OCI-LY1 (cell line): Measurements from ENCODE around the gene OR4K2.
A peak's percentile ranks its signal among the peaks of the same experiment; 100 is the strongest.
"Not testable (repeated sequence)": the region's sequence is repeated elsewhere in the genome, so short reads cannot be mapped to it uniquely, and the experiment has no call there.

Experiments
- H2AFZ ChIP-seq: fragments of 200-600 bp; sonication (generic), shearing (Covaris generic); 2 replicates; pipeline ENCODE4 v1.6.0; 2014; ENCODE audit warnings: antibody characterized with exemption, mild to moderate bottlenecking, low read length
- H3F3A ChIP-seq: fragments of 200-600 bp; sonication (generic), shearing (Covaris generic); 2 replicates; pipeline ENCODE4 v1.6.0; 2014; ENCODE audit warnings: mild to moderate bottlenecking, antibody characterized with exemption, low read length, moderate library complexity; ENCODE audit not compliant: insufficient read depth
- H3K27ac ChIP-seq: fragments of 200-600 bp; sonication (generic); 2 replicates; pipeline ENCODE4 v1.5.1; 2014; ENCODE audit warnings: low read length, mixed run types, mild to moderate bottlenecking, low read depth; ENCODE audit not compliant: poor library complexity, severe bottlenecking
- H3K27me3 ChIP-seq: fragments of 200-600 bp; sonication (generic); 2 replicates; pipeline ENCODE4 v1.6.0; 2014; ENCODE audit warnings: antibody characterized with exemption, mild to moderate bottlenecking, low read length, moderate library complexity; ENCODE audit not compliant: insufficient read depth
- H3K36me3 ChIP-seq: fragments of 200-600 bp; sonication (generic); 2 replicates; pipeline ENCODE4 v1.6.1; 2014; ENCODE audit warnings: mild to moderate bottlenecking, antibody characterized with exemption, low read length, moderate library complexity, mixed read lengths; ENCODE audit not compliant: insufficient read depth
- H3K4me1 ChIP-seq: fragments of 200-600 bp; sonication (generic); 2 replicates; pipeline ENCODE4 v1.5.1; 2014; ENCODE audit warnings: mild to moderate bottlenecking, low read length, moderate library complexity; ENCODE audit not compliant: insufficient read depth, severe bottlenecking
- H3K4me2 ChIP-seq: fragments of 200-600 bp; sonication (generic), shearing (Covaris generic); 2 replicates; pipeline ENCODE4 v1.6.1; 2014; ENCODE audit warnings: low read length
- H3K4me3 ChIP-seq: fragments of 200-600 bp; sonication (generic); 2 replicates; pipeline ENCODE4 v1.5.1; 2014; ENCODE audit warnings: low read length, low read depth, mild to moderate bottlenecking, mixed read lengths; ENCODE audit not compliant: poor library complexity, severe bottlenecking
- H3K79me2 ChIP-seq: fragments of 200-600 bp; shearing (Covaris generic); 2 replicates; pipeline ENCODE4 v1.6.1; 2016; ENCODE audit warnings: mixed run types, low read length, mixed read lengths; ENCODE audit not compliant: insufficient read depth
- H3K9ac ChIP-seq: fragments of 200-600 bp; sonication (generic), shearing (Covaris generic); 2 replicates; pipeline ENCODE4 v1.6.1; 2014; ENCODE audit warnings: mild to moderate bottlenecking, low read length, mixed read lengths
- H3K9me2 ChIP-seq: fragments of 200-600 bp; sonication (generic), shearing (Covaris generic); 2 replicates; pipeline ENCODE4 v1.6.1; 2014; ENCODE audit warnings: low read depth, mild to moderate bottlenecking, low read length, mixed read lengths
- H3K9me3 ChIP-seq: fragments of 200-600 bp; shearing (Covaris generic); 2 replicates; pipeline ENCODE4 v1.6.1; 2014; ENCODE audit warnings: low read length, mixed read lengths
- H4K20me1 ChIP-seq: fragments of 200-600 bp; sonication (generic), shearing (Covaris generic); 2 replicates; pipeline ENCODE4 v1.6.0; 2016; ENCODE audit warnings: mild to moderate bottlenecking, low read length; ENCODE audit not compliant: insufficient read depth
- CTCF ChIP-seq: fragments of 200-600 bp; sonication (generic), shearing (Covaris generic); IDR thresholded peaks from 2 replicates; pipeline ENCODE4 v1.5.1; 2017; ENCODE audit warnings: mild to moderate bottlenecking, antibody characterized with exemption, low read length, moderate library complexity, mixed read lengths
- EZH2 ChIP-seq: fragments of 200-600 bp; sonication (generic), shearing (Covaris generic); IDR thresholded peaks from 2 replicates; pipeline ENCODE4 v1.8.0; 2017; ENCODE audit warnings: borderline replicate concordance, mixed run types, mild to moderate bottlenecking, antibody characterized with exemption, low read length, moderate library complexity, mixed read lengths

OR4K2 gene

DNA sequence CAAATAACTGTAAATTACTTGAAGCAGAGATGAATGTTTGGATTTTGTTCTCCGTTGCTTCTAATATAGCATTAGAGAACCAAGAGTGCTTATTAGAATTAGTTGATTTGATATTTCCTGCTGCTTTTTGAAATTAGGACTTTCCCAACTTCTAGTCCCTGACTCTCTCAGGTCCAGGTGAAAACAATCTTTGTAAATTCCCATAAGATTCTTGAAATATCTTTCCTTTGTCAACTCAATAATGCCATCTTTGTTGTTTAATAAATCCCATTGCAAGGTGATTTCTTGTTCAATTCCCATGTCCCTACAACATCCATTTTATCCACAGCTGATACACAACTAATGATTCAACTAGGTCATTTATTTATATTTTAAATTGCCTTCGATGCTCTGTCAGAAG lies at the start of gene OR4K2:
Gene OR4K2, plus strand, starts transcription at position 301 of the 400 bp plus-strand sequence. CDS start 1,126 bp downstream, outside the sequence.
- H3K9ac ChIP-seq: no peak within 1 kb of the TSS
- H3K4me2 ChIP-seq: no peak within 1 kb of the TSS
- H4K20me1 ChIP-seq: no peaks in the 10 kb centered on the region
- no peak within 1 kb of the TSS for H3K27ac ChIP-seq
- no peaks in the 10 kb centered on the region for H3K79me2 ChIP-seq
- no peaks in the 10 kb centered on the region for H3K9me2 ChIP-seq
- H3F3A ChIP-seq: no peaks in the 10 kb centered on the region
- H3K4me3 ChIP-seq: no peak within 1 kb of the TSS
- H3K9me3 ChIP-seq: no peaks in the 10 kb centered on the region
- H2AFZ ChIP-seq: no peak within 1 kb of the TSS
- no peaks in the 10 kb centered on the region for H3K4me1 ChIP-seq
- H3K27me3 ChIP-seq: no peaks in the 10 kb centered on the region
- TF ChIP-seq CTCF (no peak), EZH2 (no peak)
- no peaks in the 10 kb centered on the region for H3K36me3 ChIP-seq

DNA sequence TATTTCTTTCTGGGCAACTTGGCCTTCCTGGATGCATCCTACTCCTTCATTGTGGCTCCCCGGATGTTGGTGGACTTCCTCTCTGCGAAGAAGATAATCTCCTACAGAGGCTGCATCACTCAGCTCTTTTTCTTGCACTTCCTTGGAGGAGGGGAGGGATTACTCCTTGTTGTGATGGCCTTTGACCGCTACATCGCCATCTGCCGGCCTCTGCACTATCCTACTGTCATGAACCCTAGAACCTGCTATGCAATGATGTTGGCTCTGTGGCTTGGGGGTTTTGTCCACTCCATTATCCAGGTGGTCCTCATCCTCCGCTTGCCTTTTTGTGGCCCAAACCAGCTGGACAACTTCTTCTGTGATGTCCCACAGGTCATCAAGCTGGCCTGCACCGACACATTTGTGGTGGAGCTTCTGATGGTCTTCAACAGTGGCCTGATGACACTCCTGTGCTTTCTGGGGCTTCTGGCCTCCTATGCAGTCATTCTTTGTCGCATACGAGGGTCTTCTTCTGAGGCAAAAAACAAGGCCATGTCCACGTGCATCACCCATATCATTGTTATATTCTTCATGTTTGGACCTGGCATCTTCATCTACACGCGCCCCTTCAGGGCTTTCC lies 47.2 kb upstream of the OR4K2 start:
- not testable (repeated sequence) for H3K27ac ChIP-seq, H3K4me1 ChIP-seq, H3K36me3 ChIP-seq, H4K20me1 ChIP-seq, H3K9me2 ChIP-seq, H3F3A ChIP-seq, H2AFZ ChIP-seq, H3K79me2 ChIP-seq, H3K4me2 ChIP-seq, H3K9me3 ChIP-seq, H3K4me3 ChIP-seq, H3K27me3 ChIP-seq, H3K9ac ChIP-seq
- TF ChIP-seq CTCF: peak; percentile 24; the same call in 1 of the 2 replicates

- Histone ChIP-seq H3K4me2 (no peak overlapping the region), H3K4me3 (no peak overlapping the region), H2AFZ (no peak overlapping the region), H3K9me2 (no peaks in the 10 kb centered on the region), H3K36me3 (no peaks in the 10 kb centered on the region), H3F3A (no peaks in the 10 kb centered on the region), H3K27ac (no peak overlapping the region), H4K20me1 (no peaks in the 10 kb centered on the region), H3K9me3 (no peaks in the 10 kb centered on the region), H3K4me1 (no peaks in the 10 kb centered on the region), H3K27me3 (no peaks in the 10 kb centered on the region), H3K79me2 (no peaks in the 10 kb centered on the region), H3K9ac (no peak overlapping the region)
- TF ChIP-seq CTCF: no peak
- no peak for TF ChIP-seq EZH2
Measured at GRCh38 chr14:19828314-19828713, 46.6 kb upstream of the OR4K2 start.

DNA sequence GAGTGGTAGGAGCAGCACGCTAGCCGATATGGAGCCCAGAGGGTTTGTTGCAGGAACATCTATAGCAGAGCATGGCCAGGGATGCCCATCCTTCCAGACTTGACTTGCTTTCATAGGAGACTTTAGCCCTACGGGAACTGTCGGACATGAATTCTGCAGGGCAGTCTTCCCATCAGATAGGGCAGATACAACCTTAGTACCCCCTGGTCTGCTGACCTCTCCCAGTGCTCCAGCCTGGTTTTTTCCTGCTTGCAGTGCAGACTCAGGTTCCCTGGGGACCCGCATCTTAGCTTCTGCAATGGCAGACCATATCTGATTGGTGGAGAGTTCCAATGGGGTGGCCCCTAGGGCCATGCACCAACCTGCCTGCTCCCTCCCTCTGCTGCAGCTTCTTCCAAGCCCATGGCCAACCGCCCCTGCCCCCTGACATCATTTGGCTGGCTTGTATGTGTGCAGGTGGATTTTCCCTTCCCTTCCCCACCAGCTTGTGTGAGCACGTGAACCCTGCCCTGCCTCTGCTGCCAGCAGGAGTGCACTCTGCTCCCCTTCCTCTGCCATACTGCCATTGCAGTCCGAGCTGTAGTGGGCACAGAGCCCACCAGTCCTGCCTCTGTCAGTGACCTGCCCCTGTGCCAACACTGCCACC lies 40.6 kb upstream of the OR4K2 start:
- not testable (repeated sequence) for H3K9ac ChIP-seq, H3K27me3 ChIP-seq, H3K79me2 ChIP-seq, H3K9me2 ChIP-seq, H3K36me3 ChIP-seq, H3K27ac ChIP-seq, H3K4me1 ChIP-seq, H2AFZ ChIP-seq, H3K9me3 ChIP-seq, H4K20me1 ChIP-seq, H3K4me2 ChIP-seq, H3F3A ChIP-seq, H3K4me3 ChIP-seq
